ENCODE measurements around the gene PLIN5. TPM values are rescaled to one million over a fixed set of nuclear protein-coding genes. Genes with fewer than 3 reads are reported as not detected.

Gene PLIN5
- total RNA-seq, 1 donor from 2014 or later, result 4.3 TPM

DNA sequence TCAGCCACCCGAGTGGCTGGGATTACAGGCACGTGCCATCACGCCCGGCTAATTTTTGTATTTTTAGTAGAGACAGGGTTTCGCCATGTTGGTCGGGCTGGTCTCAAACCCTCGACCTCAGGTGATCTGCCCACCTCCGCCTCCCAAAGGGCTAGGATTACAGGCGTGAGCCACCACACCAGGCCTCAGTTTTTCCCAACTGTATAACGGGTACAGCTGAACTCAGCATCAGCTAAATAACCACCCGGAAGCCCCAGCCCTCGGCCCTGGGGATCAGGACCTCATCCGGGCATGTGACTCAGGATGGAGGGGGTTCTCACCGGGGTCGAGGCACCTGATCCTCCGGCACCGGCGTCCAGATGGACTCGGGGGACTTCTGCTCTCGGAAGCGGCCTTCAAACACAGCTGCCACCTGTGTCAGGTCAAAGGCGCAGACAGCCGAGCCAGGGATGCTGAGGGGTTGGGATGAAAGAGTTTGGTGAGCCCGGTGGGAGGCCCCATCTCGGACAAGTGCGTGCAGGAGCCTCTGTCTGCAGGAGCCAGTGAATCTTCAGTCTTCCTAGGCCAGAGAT lies 15.5 kb upstream of the PLIN5 start:
- H3K36me3 Mint-ChIP-seq, result no peaks in the 10 kb centered on the region
- no peak overlapping the region for H3K4me3 Mint-ChIP-seq
- no peak for DNase-seq (ENCODE audit: extremely low spot score, unreplicated experiment)
- no peaks in the 10 kb centered on the region for H3K27me3 Mint-ChIP-seq
- no peaks in the 10 kb centered on the region for H3K9me3 Mint-ChIP-seq
- TF ChIP-seq, protein P1, sequence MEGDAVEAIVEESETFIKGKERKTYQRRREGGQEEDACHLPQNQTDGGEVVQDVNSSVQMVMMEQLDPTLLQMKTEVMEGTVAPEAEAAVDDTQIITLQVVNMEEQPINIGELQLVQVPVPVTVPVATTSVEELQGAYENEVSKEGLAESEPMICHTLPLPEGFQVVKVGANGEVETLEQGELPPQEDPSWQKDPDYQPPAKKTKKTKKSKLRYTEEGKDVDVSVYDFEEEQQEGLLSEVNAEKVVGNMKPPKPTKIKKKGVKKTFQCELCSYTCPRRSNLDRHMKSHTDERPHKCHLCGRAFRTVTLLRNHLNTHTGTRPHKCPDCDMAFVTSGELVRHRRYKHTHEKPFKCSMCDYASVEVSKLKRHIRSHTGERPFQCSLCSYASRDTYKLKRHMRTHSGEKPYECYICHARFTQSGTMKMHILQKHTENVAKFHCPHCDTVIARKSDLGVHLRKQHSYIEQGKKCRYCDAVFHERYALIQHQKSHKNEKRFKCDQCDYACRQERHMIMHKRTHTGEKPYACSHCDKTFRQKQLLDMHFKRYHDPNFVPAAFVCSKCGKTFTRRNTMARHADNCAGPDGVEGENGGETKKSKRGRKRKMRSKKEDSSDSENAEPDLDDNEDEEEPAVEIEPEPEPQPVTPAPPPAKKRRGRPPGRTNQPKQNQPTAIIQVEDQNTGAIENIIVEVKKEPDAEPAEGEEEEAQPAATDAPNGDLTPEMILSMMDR (conservative IDR thresholded peaks at IDR 0.05), result no peak
- H3K27ac Mint-ChIP-seq, result no peak overlapping the region
- H3K4me1 Mint-ChIP-seq (ENCODE audit: unreplicated experiment), result no peaks in the 10 kb centered on the region

DNA sequence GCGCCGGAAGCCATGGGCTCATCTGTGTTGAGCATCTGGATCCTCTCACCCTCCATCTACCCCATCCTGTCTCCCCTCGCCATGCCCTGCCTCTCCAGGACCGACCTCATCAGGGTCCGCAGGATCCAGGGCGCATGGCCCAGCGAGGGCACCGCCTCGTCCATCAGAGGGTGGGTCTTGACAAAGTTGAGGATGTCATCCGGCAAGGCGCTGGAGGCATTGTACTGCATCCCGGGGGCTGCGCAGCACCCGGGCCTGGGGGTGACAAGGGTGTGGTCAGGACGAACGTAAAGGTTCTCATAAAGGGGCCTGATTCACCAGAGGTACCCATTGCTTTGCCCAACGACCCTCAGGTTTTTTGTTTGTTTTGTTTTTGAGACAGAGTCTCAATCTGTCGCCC lies 15.0 kb upstream of the PLIN5 start:
- H3K4me3 Mint-ChIP-seq, result no peak overlapping the region
- H3K27ac Mint-ChIP-seq, result no peak overlapping the region
- no peaks in the 10 kb centered on the region for H3K9me3 Mint-ChIP-seq
- no peaks in the 10 kb centered on the region for H3K27me3 Mint-ChIP-seq
- no peaks in the 10 kb centered on the region for H3K4me1 Mint-ChIP-seq (ENCODE audit: unreplicated experiment)
- DNase-seq (ENCODE audit: extremely low spot score, unreplicated experiment), result no peak
- TF ChIP-seq, protein P1 (conservative IDR thresholded peaks at IDR 0.05), result no peak
- H3K36me3 Mint-ChIP-seq, result no peaks in the 10 kb centered on the region

DNA sequence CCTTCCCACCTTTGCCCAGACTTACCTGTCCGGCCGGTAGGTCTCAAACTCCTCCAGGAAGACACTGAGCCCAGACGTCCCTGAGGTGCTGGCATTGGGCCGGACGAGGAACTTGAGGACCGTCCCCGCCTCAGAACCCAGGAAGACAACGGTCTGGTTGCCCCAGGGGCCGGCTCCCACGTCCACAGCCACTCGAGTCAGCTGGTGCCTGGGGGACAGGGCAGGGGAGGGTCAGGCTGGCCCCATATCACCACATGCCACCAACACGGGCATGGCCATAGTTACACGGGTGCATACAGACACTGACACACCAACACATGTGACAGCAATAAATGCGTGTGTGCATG lies 13.2 kb upstream of the PLIN5 start:
- Mint-ChIP-seq H3K4me1 (ENCODE audit: unreplicated experiment) (no peaks in the 10 kb centered on the region), H3K4me3 (no peak overlapping the region), H3K27ac (no peak overlapping the region), H3K9me3 (no peaks in the 10 kb centered on the region), H3K36me3 (no peaks in the 10 kb centered on the region), H3K27me3 (no peaks in the 10 kb centered on the region)
- DNase-seq (ENCODE audit: extremely low spot score, unreplicated experiment), result no peak
- TF ChIP-seq, protein P1 (conservative IDR thresholded peaks at IDR 0.05), result no peak

DNA sequence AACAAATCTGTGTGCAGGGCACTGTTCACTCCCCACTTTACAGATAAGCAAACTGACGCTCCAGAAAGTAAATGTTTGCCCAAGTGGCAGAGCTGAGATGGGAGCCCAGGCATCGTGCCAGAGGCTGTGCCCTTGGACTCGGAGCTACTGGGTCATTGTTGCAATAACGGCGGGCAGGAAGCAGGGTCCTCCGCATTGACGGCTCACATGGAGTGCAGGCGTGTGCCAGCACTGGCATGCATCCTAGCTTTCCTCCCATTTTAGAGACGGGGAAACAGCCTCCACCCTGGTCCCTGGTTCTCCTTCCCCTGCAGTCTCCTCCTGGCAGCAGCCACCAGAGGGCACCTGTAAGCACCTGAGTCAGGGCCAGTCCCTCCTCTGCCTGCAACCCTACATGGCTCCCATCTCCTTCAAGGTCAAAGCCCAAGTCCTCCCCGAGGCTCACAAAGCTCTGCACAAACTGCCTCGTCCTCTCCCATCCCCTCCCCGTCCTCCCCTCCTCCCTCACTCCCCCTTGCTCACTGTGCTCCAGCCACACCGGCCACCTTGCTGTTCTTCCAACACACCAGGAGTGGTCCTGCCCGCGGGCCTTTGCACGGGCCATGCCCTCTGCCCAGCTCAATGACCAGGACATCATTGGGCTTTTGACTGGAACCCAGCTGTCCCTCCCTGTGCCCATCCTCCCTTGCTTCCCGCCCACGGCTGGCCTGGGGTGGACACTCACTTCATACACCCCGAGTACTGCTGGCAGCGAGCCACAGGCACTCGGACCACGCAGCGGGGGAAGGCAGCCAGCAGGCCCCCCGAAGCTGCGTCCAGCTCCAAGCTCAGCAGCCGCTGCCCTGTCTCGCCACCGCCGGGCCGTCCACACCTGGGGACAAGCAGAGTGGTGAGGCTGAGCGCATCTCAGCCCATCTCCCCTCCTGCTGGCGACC lies 12.5 kb upstream of the PLIN5 start:
- H3K36me3 Mint-ChIP-seq, result no peaks in the 10 kb centered on the region
- H3K27ac Mint-ChIP-seq, result no peak overlapping the region
- no peak overlapping the region for H3K4me3 Mint-ChIP-seq
- no peaks in the 10 kb centered on the region for H3K9me3 Mint-ChIP-seq
- no peaks in the 10 kb centered on the region for H3K4me1 Mint-ChIP-seq (ENCODE audit: unreplicated experiment)
- no peak for DNase-seq (ENCODE audit: extremely low spot score, unreplicated experiment)
- TF ChIP-seq, protein P1 (conservative IDR thresholded peaks at IDR 0.05), result peak; percentile 43
- H3K27me3 Mint-ChIP-seq, result no peaks in the 10 kb centered on the region

DNA sequence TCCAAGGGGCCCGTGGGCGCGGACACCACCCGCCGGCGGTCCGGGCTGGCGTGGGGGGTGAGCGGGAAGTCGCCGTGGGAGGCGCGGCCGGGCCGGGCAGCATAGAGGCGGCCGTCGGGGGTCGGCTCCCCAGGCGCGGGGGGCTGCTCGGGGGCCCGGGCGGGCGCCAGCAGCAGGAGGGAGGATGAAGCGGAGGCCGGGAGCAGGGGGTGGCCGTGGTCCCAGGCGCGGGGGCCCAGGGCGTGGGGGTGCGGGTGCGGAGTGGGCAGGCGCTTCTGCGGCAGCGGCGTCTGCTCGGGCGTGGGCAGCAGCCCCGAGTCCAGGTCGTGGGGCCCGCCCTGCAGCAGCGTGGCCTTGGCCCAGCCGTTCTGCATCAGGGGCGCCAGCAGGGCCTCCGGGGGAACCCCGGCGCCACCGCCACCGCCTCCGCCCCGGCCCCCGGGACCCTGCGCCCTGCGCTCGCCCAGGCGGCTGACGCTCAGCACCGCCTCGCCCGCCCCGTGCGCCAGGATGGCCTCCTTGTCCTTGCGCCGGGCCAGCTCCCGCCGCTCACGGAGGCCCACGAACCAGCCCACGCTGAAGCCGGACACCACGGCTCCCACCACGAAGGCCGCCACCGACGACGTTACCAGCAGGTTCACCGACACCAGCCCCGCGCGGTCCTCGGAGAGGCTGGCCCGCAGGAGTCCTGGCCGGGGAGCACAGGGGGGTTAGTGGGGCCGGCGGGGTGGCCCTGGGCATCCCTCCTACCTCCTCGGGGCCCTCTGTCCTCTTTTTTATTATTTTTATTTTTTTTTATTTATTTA lies 9.0 kb upstream of the PLIN5 start:
- Mint-ChIP-seq H3K36me3 (no peaks in the 10 kb centered on the region), H3K27me3 (no peaks in the 10 kb centered on the region), H3K4me3 (no peak overlapping the region), H3K9me3 (no peaks in the 10 kb centered on the region), H3K27ac (no peak overlapping the region), H3K4me1 (ENCODE audit: unreplicated experiment) (peaks cover 7% of the 10 kb centered on the region)
- DNase-seq (ENCODE audit: extremely low spot score, unreplicated experiment), result no peak
- TF ChIP-seq, protein P1 (conservative IDR thresholded peaks at IDR 0.05), result no peak

All from type B pancreatic cell (in vitro differentiated cells).